ENCODE data around the gene COX4I1. TPM values are rescaled to one million over a fixed set of nuclear protein-coding genes. Genes with fewer than 3 reads are reported as not detected.

COX4I1 gene
- total RNA-seq, 2 experiments from 2014 or later: 374 to 508 TPM

DNA sequence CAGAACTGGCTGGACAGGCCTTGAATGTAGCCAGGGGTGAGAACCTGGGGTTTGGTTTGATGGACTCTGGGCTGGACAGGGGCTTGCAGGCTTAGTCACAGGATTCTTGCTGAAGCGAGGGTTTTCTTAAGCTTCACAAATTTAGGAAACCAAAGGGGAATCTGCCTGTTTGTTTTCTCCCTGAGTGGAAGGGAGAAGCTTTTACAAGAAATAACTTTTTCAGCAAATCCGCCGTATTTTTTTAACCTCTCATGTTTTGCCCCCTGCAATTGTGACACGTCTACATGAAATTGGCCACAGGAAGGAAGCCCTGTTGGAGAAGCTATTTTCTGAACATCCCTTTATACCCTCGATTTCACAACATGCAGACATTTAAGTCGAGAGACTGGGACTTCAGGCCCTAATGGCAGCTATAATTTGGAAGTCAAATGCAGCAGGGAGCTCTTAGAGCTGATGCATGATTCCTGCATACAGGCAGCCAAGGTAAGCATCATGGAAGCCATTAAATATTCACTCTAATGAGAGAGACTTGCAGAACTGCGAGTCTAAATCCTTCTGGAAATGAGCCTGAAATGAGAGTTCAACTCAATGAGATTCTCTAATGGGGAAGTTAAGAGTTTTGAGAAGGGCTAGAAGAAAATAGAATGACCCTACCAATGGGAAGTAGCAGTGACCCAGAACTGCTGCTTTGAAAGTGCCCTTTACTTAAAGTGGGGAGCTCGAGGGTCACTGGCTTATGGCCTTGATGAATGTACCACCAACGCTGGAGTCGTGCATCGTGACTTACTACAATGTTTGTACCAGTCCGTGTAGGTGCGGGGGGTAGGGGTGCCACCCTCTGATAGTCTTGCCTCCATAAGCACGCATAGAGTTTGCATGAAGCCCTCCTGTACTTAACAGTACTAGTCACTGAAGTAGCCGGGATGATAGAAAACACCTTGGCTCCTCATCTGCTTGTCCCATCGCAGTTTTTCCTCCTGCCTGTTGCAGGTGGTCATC lies 54.4 kb downstream of the COX4I1 start:
- H3K9me3 Mint-ChIP-seq (ENCODE audit: low read depth): no peaks in the 10 kb centered on the region
- POLR2A ChIA-PET: no interaction called here

DNA sequence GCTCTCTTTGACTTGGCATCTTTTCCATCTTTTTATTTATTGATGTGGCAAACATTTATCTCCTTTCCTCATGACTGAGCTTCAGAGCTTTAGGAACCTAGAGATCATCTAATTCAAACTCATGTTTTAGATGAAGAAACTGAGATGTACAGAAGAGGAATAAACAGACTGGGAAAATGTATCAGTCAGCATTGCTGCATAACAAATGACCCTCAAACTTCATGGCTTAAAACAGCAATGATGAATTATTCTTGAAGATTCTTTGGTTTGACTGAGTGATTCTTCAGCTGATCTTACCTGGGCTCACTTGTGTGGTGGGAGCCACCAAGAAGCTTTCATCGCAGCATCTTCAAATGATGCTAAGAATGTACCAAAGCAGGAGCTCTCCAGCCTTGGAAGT lies 55.4 kb downstream of the COX4I1 start:
- Mint-ChIP-seq H3K36me3 (ENCODE audit: low read depth) (no peaks in the 10 kb centered on the region), H3K9me3 (ENCODE audit: low read depth) (no peaks in the 10 kb centered on the region), H3K4me3 (no peak overlapping the region), H3K4me1 (peaks cover 4% of the 10 kb centered on the region), H3K27ac (no peak overlapping the region), H3K27me3 (no peaks in the 10 kb centered on the region)
- ATAC-seq (no peak), DNase-seq (no peak)
- intact Hi-C loops (cut with DNase I, micrococcal nuclease): no loop called here
- ChIA-PET POLR2A (no interaction called here), CTCF (no interaction called here)

More for the DNA sequence above, 54.4 kb downstream of the COX4I1 start:
- H3K36me3 Mint-ChIP-seq (ENCODE audit: low read depth): no peaks in the 10 kb centered on the region
- no peak for ATAC-seq
- H3K27ac Mint-ChIP-seq: no peak overlapping the region
- no peak for DNase-seq
- intact Hi-C loops (cut with DNase I, micrococcal nuclease): no loop called here
- H3K4me3 Mint-ChIP-seq: no peak overlapping the region
- CTCF ChIA-PET: interaction anchor here (0.7 to 1.6 kb wide), 3 partner anchors 33 to 160 kb away, joined by 3 to 5 read pairs (median 3); no protein-coding TSS in a partner anchor
- peaks cover 4% of the 10 kb centered on the region for H3K4me1 Mint-ChIP-seq
- H3K27me3 Mint-ChIP-seq: no peaks in the 10 kb centered on the region

GRCh38 chr16:85856079-85856478 lies 56.6 kb downstream of the COX4I1 start:
- Mint-ChIP-seq H3K27ac (no peak overlapping the region), H3K27me3 (no peaks in the 10 kb centered on the region), H3K4me1 (peaks cover 6% of the 10 kb centered on the region), H3K9me3 (ENCODE audit: low read depth) (no peaks in the 10 kb centered on the region), H3K4me3 (no peak overlapping the region), H3K36me3 (ENCODE audit: low read depth) (no peaks in the 10 kb centered on the region)
- ATAC-seq: no peak
- POLR2A ChIA-PET: no interaction called here
- CTCF ChIA-PET: no interaction called here
- no peak for DNase-seq
- intact Hi-C loops (cut with DNase I, micrococcal nuclease): no loop called here

DNA sequence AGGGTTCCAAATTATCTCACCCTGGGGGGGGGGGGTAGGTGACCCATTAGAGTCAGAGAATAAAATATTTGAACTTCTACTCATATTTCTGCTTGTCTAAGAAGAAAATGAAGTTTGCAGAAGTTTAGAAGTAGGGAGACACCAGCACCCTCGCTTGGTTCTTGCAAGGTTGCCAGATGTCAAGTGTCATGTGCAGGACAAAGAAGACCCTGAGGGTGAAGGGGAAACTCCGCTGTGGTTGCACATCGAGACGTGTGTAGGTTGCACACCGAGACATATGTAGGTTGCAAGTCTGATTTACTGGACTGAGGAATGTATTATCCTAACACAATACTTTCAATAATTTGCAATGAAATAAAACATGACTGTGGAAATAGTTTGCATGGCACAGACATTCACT lies 57.1 kb downstream of the COX4I1 start:
- ChIA-PET CTCF (no interaction called here), POLR2A (no interaction called here)
- Mint-ChIP-seq H3K4me3 (no peak overlapping the region), H3K36me3 (ENCODE audit: low read depth) (no peaks in the 10 kb centered on the region), H3K4me1 (peaks cover 6% of the 10 kb centered on the region), H3K27ac (no peak overlapping the region), H3K9me3 (ENCODE audit: low read depth) (no peaks in the 10 kb centered on the region), H3K27me3 (no peaks in the 10 kb centered on the region)
- intact Hi-C loops (cut with DNase I, micrococcal nuclease): no loop called here
- ATAC-seq (no peak), DNase-seq (no peak)

Other genes with a start within 250 kb of the COX4I1 start
- 10 to 100 TPM; 13.2 to 13.5 TPM for gene GSE1, start 186.4 kb upstream of the COX4I1 start, total RNA-seq
- gene GINS2, start 110.7 kb upstream of the COX4I1 start, total RNA-seq: 10 to 100 TPM; 86.4 to 87.5 TPM
- under 1 TPM; 0.23 to 0.25 TPM for gene C16orf74, start 48.6 kb upstream of the COX4I1 start, total RNA-seq
- 10 to 100 TPM; 30.4 to 32.9 TPM for gene EMC8, start 151 bp upstream of the COX4I1 start, total RNA-seq
- 100 to 1,000 TPM; 227 to 250 TPM for gene IRF8, start 99.5 kb downstream of the COX4I1 start, total RNA-seq